ENCODE data around the gene TOX3. TPM values are rescaled to one million over a fixed set of nuclear protein-coding genes. Genes with fewer than 3 reads are reported as not detected.

The TOX3 gene
- total RNA-seq, 2 donors from 2014 or later, result not detected

GRCh38 chr16:52441886-52442285 is 105.1 kb downstream of the TOX3 start:
- DNase-seq (ENCODE audit: low spot score), result no peak
- no peaks in the 10 kb centered on the region for H3K4me1 ChIP-seq
- no peaks in the 10 kb centered on the region for H3K36me3 ChIP-seq
- no peaks in the 10 kb centered on the region for H3K9me3 ChIP-seq
- no peak for TF ChIP-seq CTCF (IDR thresholded peaks at IDR 0.05)
- no peak overlapping the region for H3K27ac ChIP-seq
- no peak overlapping the region for H3K4me3 ChIP-seq
- no peaks in the 10 kb centered on the region for H3K27me3 ChIP-seq

GRCh38 chr16:52440248-52440647 is 106.7 kb downstream of the TOX3 start:
- TF ChIP-seq CTCF (IDR thresholded peaks at IDR 0.05), result no peak
- H3K9me3 ChIP-seq, result no peaks in the 10 kb centered on the region
- H3K27ac ChIP-seq, result no peak overlapping the region
- H3K27me3 ChIP-seq, result no peaks in the 10 kb centered on the region
- DNase-seq (ENCODE audit: low spot score), result no peak
- no peak overlapping the region for H3K4me3 ChIP-seq
- no peaks in the 10 kb centered on the region for H3K36me3 ChIP-seq
- no peaks in the 10 kb centered on the region for H3K4me1 ChIP-seq

GRCh38 chr16:52439750-52440149 is 107.2 kb downstream of the TOX3 start:
- Histone ChIP-seq H3K36me3 (no peaks in the 10 kb centered on the region), H3K27me3 (no peaks in the 10 kb centered on the region), H3K27ac (no peak overlapping the region), H3K4me3 (no peak overlapping the region), H3K9me3 (no peaks in the 10 kb centered on the region), H3K4me1 (no peaks in the 10 kb centered on the region)
- no peak for DNase-seq (ENCODE audit: low spot score)
- no peak for TF ChIP-seq CTCF (IDR thresholded peaks at IDR 0.05)

GRCh38 chr16:52439171-52439701 is 107.7 kb downstream of the TOX3 start:
- DNase-seq (ENCODE audit: low spot score), result no peak
- H3K27ac ChIP-seq, result no peak overlapping the region
- no peaks in the 10 kb centered on the region for H3K4me1 ChIP-seq
- H3K27me3 ChIP-seq, result no peaks in the 10 kb centered on the region
- H3K36me3 ChIP-seq, result no peaks in the 10 kb centered on the region
- no peak for TF ChIP-seq CTCF (IDR thresholded peaks at IDR 0.05)
- H3K4me3 ChIP-seq, result no peak overlapping the region
- no peaks in the 10 kb centered on the region for H3K9me3 ChIP-seq

GRCh38 chr16:52437277-52437670 is 109.7 kb downstream of the TOX3 start:
- no peaks in the 10 kb centered on the region for H3K27me3 ChIP-seq
- no peak for DNase-seq (ENCODE audit: low spot score)
- no peaks in the 10 kb centered on the region for H3K36me3 ChIP-seq
- H3K4me1 ChIP-seq, result no peaks in the 10 kb centered on the region
- no peaks in the 10 kb centered on the region for H3K9me3 ChIP-seq
- H3K4me3 ChIP-seq, result no peak overlapping the region
- H3K27ac ChIP-seq, result no peak overlapping the region
- no peak for TF ChIP-seq CTCF (IDR thresholded peaks at IDR 0.05)

All from right atrium auricular region (tissue), 2 donors.